A549 (cell line): ENCODE data around the gene AOAH. TPM values are rescaled to one million over a fixed set of nuclear protein-coding genes. Genes with fewer than 3 reads are reported as not detected.
A peak's percentile ranks its signal among the peaks of the same experiment; 100 is the strongest.
"Not testable (repeated sequence)": the region's sequence is repeated elsewhere in the genome, so short reads cannot be mapped to it uniquely, and the experiment has no call there.

Experiments used
- ATAC-seq, 2 experiments: fragments of 200-7000 bp in 1 of 2; fragments of >200 bp in 1 of 2; cut with Nextera tagmentation in 1 of 2; cut with Tn5 transposase in 1 of 2; 3 replicates each; pipeline versions ENCODE4 v1.8.0 to v1.9.1; 2018 to 2020; ENCODE audit warnings: mild to moderate bottlenecking in 1 of 2, moderate library complexity in 1 of 2
- CTCF ChIA-PET: fragments of 300-600 bp; sonication (Branson Sonifier 250); formaldehyde crosslinking; extraction: SDS; loops from one replicate; lab custom pipeline; 2021; ENCODE audit warnings: antibody characterized with exemption, inconsistent platforms; lab: Yijun Ruan, JAX
- POLR2A ChIA-PET: fragments of 350-600 bp; formaldehyde crosslinking; extraction: SDS; loops from one replicate; lab custom pipeline; 2021; ENCODE audit warnings: antibody characterized with exemption, inconsistent platforms; lab: Yijun Ruan, JAX
- DNase-seq, 2 experiments: peaks; one replicate each; pipeline versions ENCODE4 v3.0.0 to v3.0.0-alpha.2; 2011 to 2016; ENCODE audit warnings: low read depth in 1 of 2, low spot score in 1 of 2
- FAIRE-seq: peaks from 2 replicates; lab custom pipeline; 2011; peaks lifted over from hg19 to GRCh38; lab: Jason Lieb, UNC
- H3K27ac ChIP-seq, 2 experiments: fragments of >200 bp; sonication (Bioruptor Twin); formaldehyde crosslinking; 3 replicates each; pipeline ENCODE4 v1.5.1; 2016 to 2017
- H3K4me1 ChIP-seq: fragments of >200 bp; sonication (Bioruptor Twin); formaldehyde crosslinking; 3 replicates; pipeline ENCODE4 v1.6.1; 2016
- H3K4me2 ChIP-seq: fragments of >200 bp; sonication (Bioruptor Twin); formaldehyde crosslinking; 3 replicates; pipeline ENCODE4 v1.6.1; 2016
- H3K4me3 ChIP-seq: fragments of >200 bp; sonication (Bioruptor Twin); formaldehyde crosslinking; 3 replicates; pipeline ENCODE4 v1.5.1; 2016
- H3K9me3 ChIP-seq: fragments of >200 bp; sonication (Bioruptor Twin); formaldehyde crosslinking; 3 replicates; pipeline ENCODE4 v1.6.1; 2016
- CBX8 ChIP-seq: fragments of 200-600 bp; sonication (generic); IDR thresholded peaks from 2 replicates; pipeline ENCODE4 v1.6.1; 2016
- CHD2 ChIP-seq: fragments of 150-350 bp; IDR thresholded peaks from 2 replicates; pipeline ENCODE4 v1.6.1; 2014; ENCODE audit warnings: low read length; ENCODE audit not compliant: partially characterized antibody
- EHMT2 ChIP-seq: fragments of 200-600 bp; sonication (generic); IDR thresholded peaks from 2 replicates; pipeline ENCODE4 v1.6.1; 2016; ENCODE audit warnings: antibody characterized with exemption, low read depth, mild to moderate bottlenecking, moderate library complexity
- EP300 ChIP-seq, 2 experiments: fragments of >200 bp; sonication (Bioruptor Twin); formaldehyde crosslinking; IDR thresholded peaks; 2 replicates in 1 of 2; 3 replicates in 1 of 2; pipeline ENCODE4 v1.6.1; 2016 to 2017
- FOSB ChIP-seq: fragments of 250-450 bp; sonication (Bioruptor Pico); IDR thresholded peaks from 2 replicates; pipeline ENCODE4 v1.5.0; 2020; ENCODE audit warnings: mild to moderate bottlenecking, moderate library complexity
- HOXB13 ChIP-seq: fragments of 250-450 bp; sonication (Bioruptor Pico); IDR thresholded peaks from 2 replicates; pipeline ENCODE4 v1.5.0; 2020; ENCODE audit warnings: low read depth, mild to moderate bottlenecking, moderate library complexity
- HOXB5 ChIP-seq: fragments of 250-450 bp; sonication (Bioruptor Pico); IDR thresholded peaks from 2 replicates; pipeline ENCODE4 v1.5.0; 2020; ENCODE audit warnings: mild to moderate bottlenecking, moderate library complexity
- JUN ChIP-seq, 2 experiments: fragments of >200 bp; sonication (Bioruptor Twin); formaldehyde crosslinking; IDR thresholded peaks; 2 replicates in 1 of 2; 3 replicates in 1 of 2; pipeline ENCODE4 v1.6.1; 2016 to 2017
- JUNB ChIP-seq: fragments of >200 bp; sonication (Bioruptor Twin); formaldehyde crosslinking; IDR thresholded peaks from 2 replicates; pipeline ENCODE4 v1.6.1; 2016
- KDM1A ChIP-seq: fragments of 200-600 bp; sonication (generic); IDR thresholded peaks from 2 replicates; pipeline ENCODE4 v1.6.1; 2016; ENCODE audit warnings: low read depth, mild to moderate bottlenecking
- KDM5A ChIP-seq: fragments of 200-600 bp; sonication (generic); IDR thresholded peaks from 2 replicates; pipeline ENCODE4 v1.6.1; 2016; ENCODE audit warnings: antibody characterized with exemption, mild to moderate bottlenecking
- MAFK ChIP-seq: fragments of 450-650 bp; IDR thresholded peaks from 2 replicates; pipeline ENCODE4 v1.6.1; 2014; ENCODE audit not compliant: partially characterized antibody
- NFE2L2 ChIP-seq: fragments of 150-350 bp; conservative IDR thresholded peaks from 2 replicates; pipeline ENCODE4 v1.6.1; 2014; ENCODE audit warnings: low read length
- PHF8 ChIP-seq: fragments of 200-600 bp; sonication (generic); IDR thresholded peaks from 2 replicates; pipeline ENCODE4 v1.6.1; 2016; ENCODE audit warnings: low read depth, mild to moderate bottlenecking, antibody characterized with exemption, moderate library complexity, borderline replicate concordance
- POLR2AphosphoS2 ChIP-seq: conservative IDR thresholded peaks from 2 replicates; pipeline ENCODE4 v1.6.1; 2012; ENCODE audit warnings: low read length, improper control_type of control experiment, inconsistent platforms
- RAD21 ChIP-seq, 2 experiments: fragments of >200 bp in 1 of 2; sonication (Bioruptor Twin) in 1 of 2; formaldehyde crosslinking in 1 of 2; IDR thresholded peaks in 1 of 2; conservative IDR thresholded peaks in 1 of 2; 2 replicates in 1 of 2; 3 replicates in 1 of 2; pipeline ENCODE4 v1.6.1; 2012 to 2018; ENCODE audit warnings: inconsistent platforms in 1 of 2
- RCOR1 ChIP-seq: fragments of 150-350 bp; IDR thresholded peaks from 2 replicates; pipeline ENCODE4 v1.6.1; 2014; ENCODE audit warnings: antibody characterized with exemption, low read length, low read depth
- RNF2 ChIP-seq: fragments of 200-600 bp; sonication (generic); IDR thresholded peaks from 2 replicates; pipeline ENCODE4 v1.6.1; 2016; ENCODE audit warnings: low read depth, mild to moderate bottlenecking, antibody characterized with exemption, moderate library complexity, borderline replicate concordance
- TFCP2L1 ChIP-seq: fragments of 250-450 bp; sonication (Bioruptor Pico); IDR thresholded peaks from 2 replicates; pipeline ENCODE4 v1.5.0; 2021; ENCODE audit warnings: mild to moderate bottlenecking
- ZC3H11A ChIP-seq: fragments of 450-650 bp; IDR thresholded peaks from 2 replicates; pipeline ENCODE4 v1.6.1; 2014; ENCODE audit warnings: antibody characterized with exemption, mild to moderate bottlenecking
- ZNF302 ChIP-seq: fragments of 250-450 bp; sonication (Bioruptor Pico); IDR thresholded peaks from 2 replicates; pipeline ENCODE4 v1.9.0; 2021; ENCODE audit warnings: inconsistent platforms, mild to moderate bottlenecking, moderate library complexity
- ZSCAN20 ChIP-seq: fragments of 250-450 bp; sonication (Bioruptor Pico); IDR thresholded peaks from 2 replicates; pipeline ENCODE4 v1.8.0; 2022; ENCODE audit warnings: mild to moderate bottlenecking, moderate library complexity
- WGBS: methylation state at CpG from one replicate; pipeline ENCODE4 v1.1.6; 2017; ENCODE audit errors: missing lambda C conversion rate; 5-methylcytosine and 5-hydroxymethylcytosine counted together
- polyA plus RNA-seq, 4 experiments: library from polyadenylated mRNA; depleted of rRNA in 3 of 4; stranded (reverse); fragments of >200 nt; fragmentation: RNase III in 1 of 4; extraction: RNeasy Plus Mini Kit Qiagen cat#74134 plus additional on column Dnase treatment in 1 of 4; gene quantifications; 2 replicates in 3 of 4; 3 replicates in 1 of 4; pipeline ENCODE4 v1.2.3, GENCODE V29; 2011 to 2017
- TF ChIP-seq, protein P1 (sequence below): IDR thresholded peaks from 2 replicates; pipeline ENCODE4 v1.6.1; 2012
- TF ChIP-seq, protein P2 (sequence below): fragments of 450-650 bp; IDR thresholded peaks from 2 replicates; pipeline ENCODE4 v1.6.1; 2014; ENCODE audit warnings: antibody characterized with exemption
- TF ChIP-seq, protein P3 (sequence below): fragments of 250-450 bp; sonication (Bioruptor Pico); IDR thresholded peaks from 2 replicates; pipeline ENCODE4 v1.5.0; 2021; ENCODE audit warnings: mild to moderate bottlenecking, moderate library complexity, borderline replicate concordance
- TF ChIP-seq, protein P4 (sequence below): fragments of >200 bp; sonication (Bioruptor Twin); formaldehyde crosslinking; IDR thresholded peaks from 2 replicates; pipeline ENCODE4 v1.6.1; 2016

AOAH gene
- polyA plus RNA-seq, 2 of the 4 experiments (the other 2 are of a cell fraction): 0.09 TPM; not detected in 1

DNA sequence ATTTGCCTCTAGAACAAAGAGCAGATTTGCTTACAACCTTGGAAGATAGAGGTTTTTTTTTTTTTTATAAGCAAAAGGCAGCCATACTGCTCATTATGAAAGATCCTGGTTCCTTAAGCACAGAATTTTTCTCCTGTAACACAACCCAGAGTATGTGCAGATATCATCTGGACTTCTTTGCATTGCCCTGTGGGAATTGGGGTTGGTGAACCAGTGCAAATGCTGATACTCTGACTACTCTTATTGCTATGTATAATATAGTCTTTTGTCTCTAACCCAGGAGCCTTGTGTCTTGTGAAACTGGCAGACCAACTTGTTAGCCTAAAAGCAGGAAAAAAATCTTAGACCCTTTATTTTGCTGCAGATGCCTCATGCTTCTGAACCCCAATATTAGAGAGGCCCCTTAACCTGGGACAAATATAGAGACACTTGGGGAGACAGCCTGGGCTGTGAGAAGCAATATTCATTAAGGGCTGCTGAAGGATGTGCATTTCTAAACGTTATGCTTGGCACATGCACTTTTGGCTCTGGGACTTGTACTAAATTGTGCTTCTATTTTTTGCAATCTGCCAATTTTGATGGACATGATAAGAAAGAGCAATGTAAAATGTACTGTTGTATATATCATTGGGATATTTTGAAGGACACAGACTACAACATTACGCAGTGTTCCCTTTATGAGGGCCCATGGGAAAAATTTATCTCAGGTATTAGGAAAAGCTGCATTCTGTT is 255.8 kb downstream of the AOAH start:
- FAIRE-seq (no peak), ATAC-seq (no peak), DNase-seq (no peak)
- H3K4me1 ChIP-seq: peaks cover 7% of the 10 kb centered on the region; the same call in 1 of the 3 replicates
- no peaks in the 10 kb centered on the region for H3K9me3 ChIP-seq
- no peak overlapping the region for H3K27ac ChIP-seq
- WGBS: 63% methylated on average over 2 of the region's 2 CpGs
- H3K4me3 ChIP-seq: no peak overlapping the region
- no peak overlapping the region for H3K4me2 ChIP-seq
- ChIA-PET POLR2A (no interaction called here), CTCF (interaction anchor here (0.7 to 2.0 kb wide), 4 partner anchors 13 to 730 kb away, joined by 3 to 7 read pairs (median 4); no protein-coding TSS in a partner anchor)
- TF ChIP-seq KDM1A: no peak
- TF ChIP-seq NFE2L2: no peak
- TF ChIP-seq RCOR1: no peak
- no peak for TF ChIP-seq PHF8
- TF ChIP-seq, protein P1, sequence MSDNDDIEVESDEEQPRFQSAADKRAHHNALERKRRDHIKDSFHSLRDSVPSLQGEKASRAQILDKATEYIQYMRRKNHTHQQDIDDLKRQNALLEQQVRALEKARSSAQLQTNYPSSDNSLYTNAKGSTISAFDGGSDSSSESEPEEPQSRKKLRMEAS: no peak
- TF ChIP-seq FOSB (CRISPR knock-in tag): no peak
- TF ChIP-seq ZNF302: no peak
- no peak for TF ChIP-seq CBX8
- TF ChIP-seq POLR2AphosphoS2: no peak

DNA sequence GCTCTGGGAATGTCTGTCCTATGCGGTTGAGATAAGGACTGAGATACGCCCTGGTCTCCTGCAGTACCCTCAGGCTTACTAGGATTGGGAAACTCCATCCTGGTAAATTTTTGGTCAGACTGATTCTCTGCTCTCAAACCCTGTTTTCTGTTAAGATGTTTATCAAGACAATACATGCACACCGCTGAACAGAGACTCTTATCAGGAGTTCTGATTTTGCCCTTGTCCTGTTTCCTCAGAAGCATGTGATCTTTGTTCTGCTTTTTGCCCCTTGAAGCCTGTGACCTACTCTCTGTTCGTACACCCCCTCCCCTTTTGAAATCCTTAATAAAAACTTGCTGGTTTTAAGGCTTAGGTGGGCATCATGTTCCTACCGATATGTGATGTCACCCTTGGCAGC is 258.3 kb downstream of the AOAH start:
- POLR2A ChIA-PET, H3K9me3 ChIP-seq, FAIRE-seq, H3K4me1 ChIP-seq, DNase-seq, H3K4me3 ChIP-seq, ATAC-seq, H3K27ac ChIP-seq, H3K4me2 ChIP-seq: not testable (repeated sequence)
- 59% methylated on average over 5 of the region's 5 CpGs for WGBS
- CTCF ChIA-PET: interaction anchor here (0.6 to 0.7 kb wide), 2 partner anchors 22 to 1449 kb away, joined by 3 read pairs; no protein-coding TSS in a partner anchor

DNA sequence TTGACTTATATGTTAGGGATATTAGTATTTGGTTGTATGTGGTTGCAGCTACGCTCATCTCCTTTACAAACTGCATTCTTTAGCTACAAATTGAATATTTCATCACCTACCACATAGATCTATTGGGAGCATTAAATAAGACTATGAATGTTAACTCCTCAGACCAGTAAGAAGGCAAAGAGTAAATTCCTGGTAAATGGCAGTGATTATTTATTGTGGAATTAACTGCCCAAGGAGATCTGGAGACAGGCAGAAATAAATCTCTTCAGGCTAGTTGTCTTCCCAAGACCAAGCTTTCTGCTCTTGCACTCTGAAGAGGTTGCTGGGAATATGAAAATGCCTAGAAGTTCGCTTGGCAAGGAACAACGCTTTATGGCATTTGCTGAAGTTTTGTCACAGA is 260.0 kb downstream of the AOAH start:
- CTCF ChIA-PET: interaction anchor here (0.7 to 1.2 kb wide), 3 partner anchors 8 to 737 kb away, joined by 3 read pairs; no protein-coding TSS in a partner anchor
- TF ChIP-seq, protein P2, sequence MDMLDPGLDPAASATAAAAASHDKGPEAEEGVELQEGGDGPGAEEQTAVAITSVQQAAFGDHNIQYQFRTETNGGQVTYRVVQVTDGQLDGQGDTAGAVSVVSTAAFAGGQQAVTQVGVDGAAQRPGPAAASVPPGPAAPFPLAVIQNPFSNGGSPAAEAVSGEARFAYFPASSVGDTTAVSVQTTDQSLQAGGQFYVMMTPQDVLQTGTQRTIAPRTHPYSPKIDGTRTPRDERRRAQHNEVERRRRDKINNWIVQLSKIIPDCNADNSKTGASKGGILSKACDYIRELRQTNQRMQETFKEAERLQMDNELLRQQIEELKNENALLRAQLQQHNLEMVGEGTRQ: no peak
- TF ChIP-seq NFE2L2 (no peak), EP300 (IDR thresholded peaks at IDR 0.05) (no peak), KDM5A (no peak), HOXB13 (CRISPR knock-in tag) (no peak), EHMT2 (no peak), HOXB5 (no peak), JUNB (no peak), TFCP2L1 (CRISPR knock-in tag) (no peak), CHD2 (no peak), RNF2 (no peak), MAFK (no peak), RAD21 (conservative IDR thresholded peaks at IDR 0.05 in 1 of 2, IDR thresholded peaks at IDR 0.05 in 1 of 2) (no peak), ZC3H11A (no peak), ZSCAN20 (CRISPR knock-in tag) (no peak), JUN (IDR thresholded peaks at IDR 0.05) (no peak), CBX8 (no peak)
- TF ChIP-seq, protein P3, sequence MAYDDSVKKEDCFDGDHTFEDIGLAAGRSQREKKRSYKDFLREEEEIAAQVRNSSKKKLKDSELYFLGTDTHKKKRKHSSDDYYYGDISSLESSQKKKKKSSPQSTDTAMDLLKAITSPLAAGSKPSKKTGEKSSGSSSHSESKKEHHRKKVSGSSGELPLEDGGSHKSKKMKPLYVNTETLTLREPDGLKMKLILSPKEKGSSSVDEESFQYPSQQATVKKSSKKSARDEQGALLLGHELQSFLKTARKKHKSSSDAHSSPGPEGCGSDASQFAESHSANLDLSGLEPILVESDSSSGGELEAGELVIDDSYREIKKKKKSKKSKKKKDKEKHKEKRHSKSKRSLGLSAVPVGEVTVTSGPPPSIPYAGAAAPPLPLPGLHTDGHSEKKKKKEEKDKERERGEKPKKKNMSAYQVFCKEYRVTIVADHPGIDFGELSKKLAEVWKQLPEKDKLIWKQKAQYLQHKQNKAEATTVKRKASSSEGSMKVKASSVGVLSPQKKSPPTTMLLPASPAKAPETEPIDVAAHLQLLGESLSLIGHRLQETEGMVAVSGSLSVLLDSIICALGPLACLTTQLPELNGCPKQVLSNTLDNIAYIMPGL (CRISPR knock-in tag): no peak
- TF ChIP-seq, protein P4, sequence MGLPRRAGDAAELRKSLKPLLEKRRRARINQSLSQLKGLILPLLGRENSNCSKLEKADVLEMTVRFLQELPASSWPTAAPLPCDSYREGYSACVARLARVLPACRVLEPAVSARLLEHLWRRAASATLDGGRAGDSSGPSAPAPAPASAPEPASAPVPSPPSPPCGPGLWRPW: no peak
- Histone ChIP-seq H3K4me2 (no peak overlapping the region), H3K4me3 (no peak overlapping the region), H3K27ac (no peak overlapping the region), H3K9me3 (no peaks in the 10 kb centered on the region), H3K4me1 (no peaks in the 10 kb centered on the region)
- ATAC-seq (no peak), DNase-seq (no peak), FAIRE-seq (peak; percentile 18)
- WGBS: 66% methylated on average over 3 of the region's 3 CpGs
- POLR2A ChIA-PET: interaction anchor here (0.6 kb wide), 1 partner anchor 300 kb away, joined by 3 read pairs; no protein-coding TSS in a partner anchor
